ENCODE data around the gene VAV3. TPM values are rescaled to one million over a fixed set of nuclear protein-coding genes. Genes with fewer than 3 reads are reported as not detected.
A peak's percentile ranks its signal among the peaks of the same experiment; 100 is the strongest.

The VAV3 gene
- total RNA-seq, 1 donor from 2014 or later: 11.3 TPM

GRCh38 chr1:107593501-107594209, 371.3 kb downstream of the VAV3 start:
- no peaks in the 10 kb centered on the region for H3K9me3 ChIP-seq
- no peaks in the 10 kb centered on the region for H3K4me1 ChIP-seq
- ATAC-seq (no peak), DNase-seq (no peak)
- TF ChIP-seq, protein P1, sequence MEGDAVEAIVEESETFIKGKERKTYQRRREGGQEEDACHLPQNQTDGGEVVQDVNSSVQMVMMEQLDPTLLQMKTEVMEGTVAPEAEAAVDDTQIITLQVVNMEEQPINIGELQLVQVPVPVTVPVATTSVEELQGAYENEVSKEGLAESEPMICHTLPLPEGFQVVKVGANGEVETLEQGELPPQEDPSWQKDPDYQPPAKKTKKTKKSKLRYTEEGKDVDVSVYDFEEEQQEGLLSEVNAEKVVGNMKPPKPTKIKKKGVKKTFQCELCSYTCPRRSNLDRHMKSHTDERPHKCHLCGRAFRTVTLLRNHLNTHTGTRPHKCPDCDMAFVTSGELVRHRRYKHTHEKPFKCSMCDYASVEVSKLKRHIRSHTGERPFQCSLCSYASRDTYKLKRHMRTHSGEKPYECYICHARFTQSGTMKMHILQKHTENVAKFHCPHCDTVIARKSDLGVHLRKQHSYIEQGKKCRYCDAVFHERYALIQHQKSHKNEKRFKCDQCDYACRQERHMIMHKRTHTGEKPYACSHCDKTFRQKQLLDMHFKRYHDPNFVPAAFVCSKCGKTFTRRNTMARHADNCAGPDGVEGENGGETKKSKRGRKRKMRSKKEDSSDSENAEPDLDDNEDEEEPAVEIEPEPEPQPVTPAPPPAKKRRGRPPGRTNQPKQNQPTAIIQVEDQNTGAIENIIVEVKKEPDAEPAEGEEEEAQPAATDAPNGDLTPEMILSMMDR (IDR thresholded peaks at IDR 0.05): no peak
- no peak overlapping the region for H3K4me3 ChIP-seq
- H3K36me3 ChIP-seq: no peaks in the 10 kb centered on the region
- no peaks in the 10 kb centered on the region for H3K27me3 ChIP-seq (ENCODE audit: low read depth)
- no peak overlapping the region for H3K27ac ChIP-seq
- intact Hi-C loops (cut with DNase I): no loop called here

DNA sequence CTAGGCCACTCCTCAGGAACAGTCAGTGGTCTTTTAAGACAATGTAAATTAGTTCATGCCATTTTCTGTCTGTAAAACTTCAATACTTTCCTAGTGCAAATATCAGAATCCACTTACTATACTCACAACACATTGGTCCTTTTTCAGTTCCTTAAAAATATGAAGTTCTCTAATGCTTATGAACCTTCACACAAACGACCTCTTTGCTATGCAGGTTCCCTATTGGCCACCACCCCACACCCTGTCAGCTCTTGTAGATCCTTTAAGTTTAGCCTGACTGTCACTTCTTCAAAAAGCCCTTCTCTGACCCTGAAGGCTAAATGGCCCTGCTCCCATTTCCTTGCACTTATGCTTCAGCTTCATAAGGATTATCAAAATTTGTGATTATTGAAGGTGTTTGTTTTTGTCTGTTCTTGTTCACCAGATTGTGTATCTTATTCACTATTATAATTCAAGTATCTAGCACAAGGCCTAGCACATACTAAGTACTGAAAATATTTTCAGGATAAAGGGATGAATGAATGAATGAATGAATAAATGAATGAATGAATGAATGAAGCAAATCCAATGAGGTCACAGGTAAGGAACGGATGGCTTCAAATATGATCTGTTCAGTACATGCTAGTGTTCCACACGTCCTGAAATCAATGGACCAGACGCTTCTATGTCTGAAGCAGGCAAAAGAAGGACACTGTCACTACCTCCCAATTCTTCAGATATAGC, 373.9 kb downstream of the VAV3 start:
- H3K27me3 ChIP-seq (ENCODE audit: low read depth): no peaks in the 10 kb centered on the region
- ATAC-seq (peak in 1 of 2 donors; percentile 62), DNase-seq (no peak)
- TF ChIP-seq, protein P1 (IDR thresholded peaks at IDR 0.05): no peak
- intact Hi-C loops (cut with DNase I): no loop called here
- H3K27ac ChIP-seq: no peak overlapping the region
- H3K36me3 ChIP-seq: no peaks in the 10 kb centered on the region
- H3K4me3 ChIP-seq: no peak overlapping the region
- no peaks in the 10 kb centered on the region for H3K4me1 ChIP-seq
- no peaks in the 10 kb centered on the region for H3K9me3 ChIP-seq

DNA sequence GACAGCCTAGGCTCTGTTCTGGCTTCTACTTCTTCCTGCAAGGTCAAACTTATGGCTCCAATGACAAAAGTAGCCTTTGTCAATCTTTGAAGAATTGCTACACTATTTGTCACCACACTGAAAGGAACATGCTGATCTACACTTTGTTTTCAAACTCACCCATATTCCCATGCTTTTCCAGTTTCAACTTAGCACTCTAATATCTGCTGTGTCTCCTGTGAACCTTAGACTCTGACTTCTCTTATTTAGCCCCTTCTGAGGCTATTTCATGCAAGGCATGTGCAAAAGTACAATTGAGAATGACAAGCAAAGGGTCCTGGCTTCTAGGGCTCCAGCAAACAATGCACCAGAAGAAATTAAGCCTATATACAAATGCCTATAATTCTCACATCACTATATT, 374.9 kb downstream of the VAV3 start:
- Histone ChIP-seq H3K4me3 (no peak overlapping the region), H3K4me1 (no peaks in the 10 kb centered on the region), H3K27ac (no peak overlapping the region), H3K9me3 (no peaks in the 10 kb centered on the region), H3K36me3 (no peaks in the 10 kb centered on the region), H3K27me3 (ENCODE audit: low read depth) (no peaks in the 10 kb centered on the region)
- no peak for DNase-seq
- ATAC-seq: no peak
- intact Hi-C loops (cut with DNase I): no loop called here
- TF ChIP-seq, protein P1 (IDR thresholded peaks at IDR 0.05): no peak

DNA sequence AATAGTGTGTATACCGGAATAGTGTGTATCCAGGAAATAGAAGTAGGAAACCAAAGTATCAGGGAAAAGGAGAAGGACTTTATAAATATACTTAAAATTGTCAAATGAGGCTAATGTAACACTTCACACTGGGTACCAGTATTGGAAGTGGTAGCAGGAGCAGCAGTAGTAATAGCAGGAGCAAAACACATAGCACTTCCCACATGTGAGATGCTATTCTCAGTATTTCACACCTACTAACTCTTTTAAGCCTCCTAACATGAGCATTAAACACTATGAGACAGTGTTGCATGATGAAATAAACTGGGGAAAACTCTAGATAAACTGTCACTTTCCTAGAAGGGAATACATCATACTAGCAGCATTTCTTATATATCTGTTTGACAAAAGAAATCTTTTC, 376.7 kb downstream of the VAV3 start:
- ATAC-seq: no peak
- intact Hi-C loops (cut with DNase I): no loop called here
- TF ChIP-seq, protein P1 (IDR thresholded peaks at IDR 0.05): no peak

DNA sequence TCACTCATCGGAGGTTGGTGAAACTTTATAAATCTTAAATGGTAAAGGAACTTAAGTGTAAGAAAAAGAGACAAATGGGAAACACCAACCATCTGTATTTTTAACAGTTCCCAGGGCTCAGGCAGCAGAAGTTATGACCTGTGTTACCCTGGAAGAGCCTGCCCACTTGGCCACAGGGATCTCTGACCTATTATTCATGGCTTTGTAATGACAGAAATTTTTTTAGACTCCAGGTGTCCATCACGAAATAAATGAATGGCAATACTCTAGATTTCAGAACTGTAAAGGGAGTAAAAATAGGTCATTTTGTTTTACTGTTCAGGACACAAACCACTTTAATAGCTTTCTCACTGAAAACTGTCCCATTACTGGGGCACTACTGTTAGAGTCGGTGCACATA, 389.8 kb downstream of the VAV3 start:
- no peak overlapping the region for H3K4me3 ChIP-seq
- H3K36me3 ChIP-seq: no peaks in the 10 kb centered on the region
- DNase-seq (no peak), ATAC-seq (no peak)
- TF ChIP-seq, protein P1 (IDR thresholded peaks at IDR 0.05): no peak
- H3K4me1 ChIP-seq: no peaks in the 10 kb centered on the region
- intact Hi-C loops (cut with DNase I): no loop called here
- H3K27me3 ChIP-seq (ENCODE audit: low read depth): no peaks in the 10 kb centered on the region
- H3K27ac ChIP-seq: no peak overlapping the region
- no peaks in the 10 kb centered on the region for H3K9me3 ChIP-seq

More for the DNA sequence above, 376.7 kb downstream of the VAV3 start:
- no peak for DNase-seq
- Histone ChIP-seq H3K27ac (no peak overlapping the region), H3K9me3 (no peaks in the 10 kb centered on the region), H3K4me1 (no peaks in the 10 kb centered on the region), H3K27me3 (ENCODE audit: low read depth) (no peaks in the 10 kb centered on the region), H3K36me3 (no peaks in the 10 kb centered on the region), H3K4me3 (no peak overlapping the region)
